ENCODE measurements around the gene MORC4. TPM values are rescaled to one million over a fixed set of nuclear protein-coding genes. Genes with fewer than 3 reads are reported as not detected.
A peak's percentile ranks its signal among the peaks of the same experiment; 100 is the strongest.

Gene MORC4
- total RNA-seq, 2 donors from 2014 or later = 6.9 to 15.6 TPM

- no peak for ATAC-seq
- no peak for DNase-seq
- Histone ChIP-seq H3K27ac (no peak overlapping the region), H3K4me1 (peaks cover 34% of the 10 kb centered on the region), H3K9me3 (no peaks in the 10 kb centered on the region), H3K4me3 (no peak overlapping the region), H3K36me3 (replicated peaks in 1 of 2; ENCODE audit: insufficient read depth in 1 of 2, low read depth in 2 of 2) (no peaks in the 10 kb centered on the region), H3K27me3 (no peaks in the 10 kb centered on the region)
- TF ChIP-seq POLR2A (IDR thresholded peaks at IDR 0.05) (no peak), CTCF (IDR thresholded peaks at IDR 0.05) (no peak)
- intact Hi-C loops (cut with DNase I) = no loop called here
- 87% methylated on average over 2 of the region's 4 CpGs; no CpG with 5 or more reads in 1 of the 2 donors for WGBS, 2 donors
Measured at GRCh38 chrX:106901781-106902219, 98.2 kb downstream of the MORC4 start.

GRCh38 chrX:106901341-106901740 lies 98.7 kb downstream of the MORC4 start:
- Histone ChIP-seq H3K36me3 (replicated peaks in 1 of 2; ENCODE audit: insufficient read depth in 1 of 2, low read depth in 2 of 2) (no peaks in the 10 kb centered on the region), H3K4me3 (no peak overlapping the region), H3K27me3 (no peaks in the 10 kb centered on the region), H3K9me3 (no peaks in the 10 kb centered on the region), H3K27ac (no peak overlapping the region), H3K4me1 (peaks cover 34% of the 10 kb centered on the region)
- intact Hi-C loops (cut with DNase I) = no loop called here
- ATAC-seq (no peak), DNase-seq (no peak)
- 57% methylated on average over 3 of the region's 3 CpGs; no CpG with 5 or more reads in 1 of the 2 donors for WGBS, 2 donors
- TF ChIP-seq POLR2A (IDR thresholded peaks at IDR 0.05) = no peak
- no peak for TF ChIP-seq CTCF (IDR thresholded peaks at IDR 0.05)

- TF ChIP-seq POLR2A (IDR thresholded peaks at IDR 0.05) = no peak
- no peak for TF ChIP-seq CTCF (IDR thresholded peaks at IDR 0.05)
- H3K9me3 ChIP-seq = no peaks in the 10 kb centered on the region
- no peaks in the 10 kb centered on the region for H3K27me3 ChIP-seq
- intact Hi-C loops (cut with DNase I) = loop anchor here (5.0 kb wide), 1 partner anchor 52 kb away; no protein-coding TSS in a partner anchor
- 71 to 75% methylated on average over 1 of the region's 1 CpG for WGBS, 2 donors
- DNase-seq (no peak), ATAC-seq (no peak)
- no peak overlapping the region for H3K27ac ChIP-seq
- H3K4me3 ChIP-seq = no peak overlapping the region
- H3K4me1 ChIP-seq = peaks cover 34% of the 10 kb centered on the region
- no peaks in the 10 kb centered on the region for H3K36me3 ChIP-seq (replicated peaks in 1 of 2; ENCODE audit: insufficient read depth in 1 of 2, low read depth in 2 of 2)
Measured at GRCh38 chrX:106899841-106900240, 100.2 kb downstream of the MORC4 start.

GRCh38 chrX:106899276-106899675 lies 100.7 kb downstream of the MORC4 start:
- Histone ChIP-seq H3K4me3 (no peak overlapping the region), H3K36me3 (replicated peaks in 1 of 2; ENCODE audit: insufficient read depth in 1 of 2, low read depth in 2 of 2) (no peaks in the 10 kb centered on the region), H3K27me3 (no peaks in the 10 kb centered on the region), H3K9me3 (no peaks in the 10 kb centered on the region), H3K27ac (no peak overlapping the region), H3K4me1 (peaks cover 34% of the 10 kb centered on the region)
- no peak for DNase-seq
- intact Hi-C loops (cut with DNase I) = loop anchor here (5.0 kb wide), 1 partner anchor 53 kb away; no protein-coding TSS in a partner anchor
- no peak for ATAC-seq
- TF ChIP-seq POLR2A (IDR thresholded peaks at IDR 0.05) = no peak
- TF ChIP-seq CTCF (IDR thresholded peaks at IDR 0.05) = no peak
- 41 to 50% methylated on average over 2 of the region's 2 CpGs for WGBS, 2 donors

GRCh38 chrX:106898462-106898861 lies 101.5 kb downstream of the MORC4 start:
- no peak overlapping the region for H3K27ac ChIP-seq
- ATAC-seq (peak; percentile 70), DNase-seq (peak in 3 of 4 donors; percentile 37 to 46 (median 37))
- no peaks in the 10 kb centered on the region for H3K36me3 ChIP-seq (replicated peaks in 1 of 2; ENCODE audit: insufficient read depth in 1 of 2, low read depth in 2 of 2)
- no peaks in the 10 kb centered on the region for H3K9me3 ChIP-seq
- TF ChIP-seq POLR2A (IDR thresholded peaks at IDR 0.05) = no peak
- peak in 4 of 7 experiments; percentile 49 to 64 (median 56) for TF ChIP-seq CTCF (IDR thresholded peaks at IDR 0.05)
- WGBS, 2 donors = 7 to 14% methylated on average over 1 of the region's 1 CpG
- peaks cover 34% of the 10 kb centered on the region for H3K4me1 ChIP-seq
- intact Hi-C loops (cut with DNase I) = loop anchor here (5.0 kb wide), 1 partner anchor 54 kb away; no protein-coding TSS in a partner anchor
- no peak overlapping the region for H3K4me3 ChIP-seq
- no peaks in the 10 kb centered on the region for H3K27me3 ChIP-seq

Data from body of pancreas (tissue), 4 donors.